HPDE6-E6E7 (cell line): ENCODE data around the gene KRT1.
"Not testable (repeated sequence)": the region's sequence is repeated elsewhere in the genome, so short reads cannot be mapped to it uniquely, and the experiment has no call there.

Experiments
- DNase-seq: peaks from one replicate; pipeline ENCODE4 v3.0.0; 2011; ENCODE audit warnings: missing footprints; ENCODE audit errors: extremely low spot score

Gene KRT1

DNA sequence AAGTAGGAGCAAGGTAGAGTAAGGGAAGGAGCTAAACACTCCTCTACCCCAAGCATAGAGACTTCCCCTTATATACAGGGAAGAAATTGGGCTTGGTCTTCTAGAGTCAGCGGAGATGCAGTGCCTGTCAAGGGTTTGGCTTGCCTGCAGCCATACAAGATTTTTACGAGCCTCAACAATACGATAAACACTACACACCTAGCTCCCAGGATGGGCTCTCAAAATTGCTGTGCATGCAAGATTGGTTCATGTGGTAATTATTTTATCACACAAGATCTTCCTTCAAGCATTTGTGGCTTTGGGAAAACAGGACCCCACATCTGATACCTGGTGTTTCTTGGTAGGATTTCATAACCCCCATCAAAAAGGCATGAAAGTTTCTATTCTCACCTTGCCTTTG is at the start of gene KRT1:
TSS of gene KRT1 (minus strand) at position 45 of the 400 bp plus-strand sequence. CDS start 59 bp downstream, outside the sequence.
- DNase-seq = no peak

DNA sequence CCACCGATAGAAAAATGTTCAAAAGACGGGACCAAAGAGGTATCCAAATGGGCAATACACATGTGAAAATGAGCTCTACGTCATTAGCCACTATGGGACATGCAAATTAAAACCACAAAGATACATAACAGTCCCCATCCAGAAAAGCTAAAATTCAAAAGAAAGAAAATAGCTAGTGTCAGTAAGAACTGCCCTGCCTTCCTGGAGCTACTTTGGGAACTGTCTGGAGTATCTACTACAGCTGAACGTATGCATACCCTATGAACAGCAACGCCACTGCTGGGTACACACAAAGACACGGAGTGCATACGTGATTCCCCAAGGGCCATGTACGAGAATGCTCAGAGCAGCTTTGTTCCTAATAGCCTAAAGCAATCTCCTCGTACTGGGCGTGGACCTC is 48.9 kb upstream of the KRT1 start:
- no peak for DNase-seq

DNA sequence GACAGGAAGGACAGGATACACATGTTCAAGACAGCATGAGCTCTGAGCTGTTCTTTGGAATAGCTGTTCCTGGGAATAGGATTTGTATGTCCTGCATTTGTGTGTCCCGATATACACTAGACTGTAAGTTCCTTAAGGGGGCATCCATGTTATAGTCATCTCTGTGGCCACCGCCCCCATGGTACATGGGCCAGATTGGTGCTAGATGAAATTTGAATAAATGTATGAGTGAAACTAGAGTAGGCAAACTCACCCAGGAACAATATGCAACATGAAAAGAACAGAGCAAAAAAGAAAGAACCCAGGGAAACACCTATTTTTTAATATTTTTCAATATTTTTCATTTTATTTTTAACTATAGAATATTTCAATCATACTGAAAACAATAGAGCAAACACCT is 48.2 kb upstream of the KRT1 start:
- DNase-seq = no peak

DNA sequence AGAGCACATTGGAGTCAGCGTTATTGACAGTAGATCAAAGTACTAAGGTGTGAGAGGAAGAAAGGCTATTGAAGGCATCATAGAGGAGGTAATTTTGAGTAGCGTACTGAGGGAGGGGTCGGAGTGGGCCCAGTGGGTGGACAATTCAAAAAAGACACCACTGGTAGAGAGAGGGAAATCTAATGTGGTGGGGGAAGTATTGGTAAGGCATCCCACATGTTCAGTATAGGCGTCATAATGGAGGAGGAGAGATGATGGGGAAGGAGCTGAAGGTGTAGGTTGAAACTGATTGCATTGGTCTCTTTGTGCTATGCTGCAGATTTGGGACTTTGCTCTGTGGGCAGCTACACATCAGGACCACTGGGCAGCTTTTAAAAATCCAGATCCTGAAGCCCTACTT is 46.8 kb upstream of the KRT1 start:
- no peak for DNase-seq

DNA sequence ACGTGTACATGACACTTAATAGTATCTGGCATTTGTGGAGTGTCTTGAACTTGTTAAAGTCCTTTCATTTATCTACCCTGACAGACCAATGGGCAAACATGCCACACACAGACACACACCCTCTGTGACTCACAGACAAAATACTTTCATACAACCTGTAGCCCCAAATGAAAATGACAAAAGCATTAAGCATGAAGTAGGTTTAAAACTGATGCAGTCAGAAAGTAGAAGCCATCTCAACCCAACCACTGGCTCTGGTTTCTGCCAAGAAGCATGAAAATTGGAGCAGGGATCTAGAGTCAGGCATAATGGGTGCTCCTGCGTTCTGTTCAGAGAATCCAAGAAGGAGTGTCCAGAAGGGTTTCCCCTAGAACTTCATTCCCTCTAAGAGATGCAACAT is 46.2 kb upstream of the KRT1 start:
- no peak for DNase-seq

DNA sequence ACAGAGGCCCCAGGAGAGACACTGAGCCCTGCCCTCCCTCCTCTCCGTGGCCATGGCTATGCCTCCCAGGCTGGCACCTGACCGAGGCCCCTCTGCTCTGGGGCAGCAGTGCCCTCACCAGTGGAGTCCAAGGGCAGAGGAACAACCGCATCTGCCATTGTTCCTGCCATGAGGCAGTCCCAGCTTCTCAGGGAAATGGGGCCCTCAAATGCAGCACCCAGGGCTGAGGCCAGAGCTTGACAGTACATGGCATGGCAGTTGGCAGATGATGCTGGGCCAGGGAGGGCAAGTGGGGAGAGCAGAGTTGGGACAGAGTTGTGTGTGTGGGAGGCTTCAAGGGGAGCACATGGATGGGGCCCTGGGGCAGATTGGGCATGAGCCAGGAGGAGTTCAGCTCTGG is 44.2 kb upstream of the KRT1 start:
- DNase-seq = no peak

DNA sequence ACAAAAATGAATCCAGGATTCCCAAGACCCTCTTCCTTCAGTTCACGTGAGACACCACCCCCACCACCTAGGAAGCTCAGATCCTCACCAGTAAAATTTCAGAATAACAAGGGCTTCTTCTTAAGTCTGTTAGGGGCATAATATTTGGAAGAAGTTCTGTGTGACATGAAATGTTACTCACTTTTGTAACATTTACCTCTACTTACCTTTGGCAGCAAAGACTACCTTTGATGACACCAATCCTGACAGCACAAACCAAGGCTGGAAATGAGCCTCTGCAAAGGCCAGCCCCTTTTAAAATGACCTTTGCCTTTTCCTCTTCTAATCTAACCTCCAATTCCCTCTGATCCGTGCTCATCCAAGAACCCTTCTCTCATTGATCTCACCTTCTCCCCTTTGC is 42.5 kb upstream of the KRT1 start:
- no peak for DNase-seq

DNA sequence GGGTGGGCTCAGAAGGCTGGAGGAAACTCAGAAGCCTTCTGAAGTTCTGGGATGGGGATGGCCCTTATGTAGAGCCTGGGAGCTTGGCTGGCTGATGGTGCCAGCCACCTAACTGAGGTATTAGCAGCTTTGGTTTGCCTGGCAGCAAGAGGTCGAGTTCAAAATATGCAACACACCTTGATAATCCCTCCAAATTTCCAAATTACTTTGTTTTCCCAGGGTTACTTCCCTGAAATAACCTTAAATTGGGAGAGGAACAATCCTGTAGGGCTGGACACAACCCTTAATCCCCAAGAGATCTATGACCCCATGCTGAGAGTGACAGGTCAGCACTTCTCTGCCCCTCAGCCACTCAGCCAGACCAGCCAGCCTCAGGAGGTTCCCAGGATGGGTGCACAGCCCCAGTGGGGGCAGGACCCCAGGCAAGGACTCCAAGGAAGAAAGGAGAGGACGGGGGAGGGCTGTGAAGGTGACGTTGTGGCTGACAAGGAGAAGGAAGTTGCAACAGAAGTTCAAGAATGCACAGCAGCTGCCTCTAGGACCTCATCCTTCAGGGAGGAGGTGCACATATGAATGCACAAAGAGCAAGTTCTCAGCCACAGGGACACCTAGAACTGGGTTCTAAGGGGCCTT is 41.7 kb upstream of the KRT1 start:
- DNase-seq = no peak

DNA sequence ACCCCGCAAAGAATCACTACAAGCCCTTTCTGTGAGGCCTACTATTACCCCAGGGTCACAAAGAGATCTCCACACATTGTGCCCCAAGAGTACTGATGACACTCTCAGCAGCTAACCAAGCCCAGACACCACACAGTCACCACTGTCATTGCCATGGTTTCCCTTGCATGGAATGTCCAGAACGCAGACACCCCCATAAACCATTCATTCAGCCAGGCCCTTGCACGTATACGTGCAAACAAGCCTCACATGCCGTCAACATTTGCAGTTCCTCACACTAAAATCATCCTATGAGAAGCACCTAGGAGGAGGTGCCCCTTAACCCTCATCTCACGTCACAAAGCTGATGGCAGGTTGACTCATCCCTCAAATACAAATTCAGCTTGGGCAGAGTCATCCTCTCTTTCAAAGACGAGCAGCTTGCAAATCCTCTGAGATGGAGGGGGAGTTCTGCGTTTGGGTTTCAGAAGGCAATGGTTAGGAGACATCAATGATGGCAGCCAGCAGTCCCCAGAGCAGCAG is 40.2 kb upstream of the KRT1 start:
- no peak for DNase-seq

DNA sequence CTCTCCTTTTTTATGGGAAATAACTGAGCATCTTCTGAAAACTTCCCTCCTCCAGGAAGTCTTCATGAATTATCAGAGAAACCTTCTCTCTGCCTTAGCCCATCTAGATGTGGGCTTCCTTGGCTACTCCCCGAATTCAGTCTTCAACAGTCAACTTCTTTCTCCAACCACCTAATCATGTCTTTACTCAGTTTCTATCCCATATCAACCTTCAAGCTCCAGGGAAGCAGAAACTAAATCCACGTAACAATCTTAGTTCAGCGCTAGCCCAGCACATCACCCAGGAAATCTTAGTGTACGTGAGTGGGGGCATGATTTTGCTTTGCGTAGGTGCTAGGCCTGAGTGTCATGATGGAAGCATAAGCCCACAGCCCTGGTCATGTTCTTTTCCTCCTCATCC is 35.9 kb upstream of the KRT1 start:
- no peak for DNase-seq

DNA sequence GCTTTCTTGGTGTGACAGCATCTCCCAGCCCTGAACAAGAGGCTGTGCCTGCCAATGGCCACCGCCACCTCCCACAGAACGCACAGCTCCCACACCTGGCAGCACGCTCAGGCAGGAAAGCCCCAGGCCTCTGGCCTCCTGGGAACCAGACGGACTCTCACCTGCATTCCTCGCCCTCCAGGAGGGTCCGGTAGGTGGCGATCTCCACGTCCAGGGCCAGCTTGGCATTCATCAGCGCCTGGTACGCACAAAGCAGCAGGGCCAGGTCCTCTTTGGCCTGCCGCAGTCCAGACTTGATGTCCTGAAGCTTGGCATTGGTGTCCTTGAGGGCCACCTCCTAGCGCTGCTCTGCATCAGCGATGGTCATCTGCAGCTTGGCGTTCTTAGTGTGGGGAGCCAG is 35.2 kb upstream of the KRT1 start:
- no peak for DNase-seq

DNA sequence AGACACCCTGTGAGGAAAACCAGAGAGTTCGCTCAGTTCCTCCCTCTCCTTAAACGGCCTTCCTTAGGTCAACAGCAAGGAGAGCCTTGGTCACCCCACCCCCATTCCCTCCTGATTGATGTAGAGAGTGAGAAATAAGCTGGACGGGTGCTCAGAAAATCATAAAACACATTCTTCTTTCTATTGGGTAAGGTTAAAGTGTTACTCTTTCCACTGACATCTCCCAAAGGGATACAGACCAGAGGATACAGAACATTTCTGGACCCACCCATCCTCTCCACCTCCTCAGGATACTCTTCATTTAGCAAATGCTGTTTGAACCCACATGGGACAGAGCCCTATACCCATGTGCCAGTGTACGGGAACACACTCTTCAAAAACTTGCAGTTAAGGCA is 34.7 kb upstream of the KRT1 start:
- no peak for DNase-seq

DNA sequence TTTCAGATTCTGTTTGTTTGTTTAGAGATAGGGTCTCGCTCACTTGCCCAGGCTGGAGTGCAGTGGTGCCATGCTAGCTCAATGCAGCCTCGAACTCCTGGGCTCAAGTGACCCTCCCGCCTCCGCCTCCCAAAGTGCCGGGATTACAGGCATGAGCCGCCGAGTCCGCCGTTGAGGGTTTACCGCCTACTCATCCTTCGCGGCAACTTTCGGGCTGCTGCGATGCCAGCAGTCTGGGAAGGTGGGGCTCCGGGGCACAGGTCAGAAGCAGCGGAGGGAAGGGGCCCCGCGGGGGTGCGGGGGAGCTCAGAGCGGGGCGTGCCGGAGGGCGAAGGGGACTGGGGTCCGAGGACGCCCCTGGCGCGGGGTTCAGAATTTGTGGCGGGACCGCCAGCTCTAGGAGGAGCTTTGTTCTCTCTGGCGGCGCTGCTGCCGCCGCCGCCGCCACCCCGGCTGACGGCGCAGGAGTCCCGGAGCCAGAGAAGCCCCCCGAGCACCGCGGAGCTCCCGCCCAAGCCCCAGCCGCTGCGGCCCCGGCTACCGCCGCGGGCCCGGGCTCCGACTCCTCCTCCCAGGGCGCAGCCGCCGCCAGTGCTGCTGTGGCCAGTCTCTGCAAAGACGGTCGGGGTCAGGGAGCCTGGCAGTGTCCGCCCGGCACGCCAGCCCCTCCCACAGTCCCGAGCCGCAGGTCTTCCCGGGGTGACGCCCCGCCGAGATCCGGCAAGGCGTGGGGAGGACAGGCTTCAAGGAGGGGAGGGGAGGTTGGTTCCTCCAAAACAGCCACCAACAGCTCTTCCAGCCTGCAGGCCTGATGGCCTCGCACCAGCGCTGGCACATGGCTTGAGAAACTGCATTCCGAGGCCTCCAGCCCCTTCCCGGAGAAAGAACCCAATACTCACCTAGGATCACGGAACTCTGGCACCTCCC is 34.0 kb upstream of the KRT1 start:
- DNase-seq = no peak

DNA sequence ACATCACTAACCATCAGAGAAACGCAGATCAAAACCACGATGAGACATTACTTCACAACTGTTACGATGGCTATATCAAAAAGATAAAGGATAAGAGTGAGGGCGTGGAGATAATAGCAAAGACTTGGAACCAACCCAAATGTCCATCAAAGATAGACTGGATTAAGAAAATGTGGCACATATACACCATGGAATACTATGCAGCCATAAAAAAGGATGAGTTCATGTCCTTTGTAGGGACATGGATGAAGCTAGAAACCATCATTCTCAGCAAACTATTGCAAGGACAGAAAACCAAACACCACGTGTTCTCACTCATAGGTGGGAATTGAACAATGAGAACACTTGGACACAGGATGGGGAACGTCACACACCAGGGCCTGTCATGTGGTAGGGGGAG is 31.9 kb upstream of the KRT1 start:
- DNase-seq = not testable (repeated sequence)

DNA sequence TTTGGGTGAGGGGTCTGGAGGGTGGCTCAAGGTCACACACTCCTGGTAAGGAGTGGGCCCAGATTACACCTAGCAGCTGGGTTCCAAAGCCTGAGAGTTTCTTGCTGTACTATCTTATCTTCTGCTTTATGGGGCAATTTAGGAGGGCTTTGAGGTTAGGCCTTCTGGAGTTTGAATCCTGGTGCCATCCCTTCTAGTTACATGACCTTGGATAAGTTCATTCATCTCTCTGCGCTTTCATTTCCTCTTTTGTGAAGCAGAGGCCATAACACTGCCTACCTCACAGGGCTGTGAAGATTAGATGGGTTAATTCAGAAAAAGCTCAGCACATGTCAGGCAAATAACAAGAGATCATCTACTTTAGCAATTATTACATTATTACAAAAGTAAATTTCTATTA is 30.5 kb upstream of the KRT1 start:
- no peak for DNase-seq

DNA sequence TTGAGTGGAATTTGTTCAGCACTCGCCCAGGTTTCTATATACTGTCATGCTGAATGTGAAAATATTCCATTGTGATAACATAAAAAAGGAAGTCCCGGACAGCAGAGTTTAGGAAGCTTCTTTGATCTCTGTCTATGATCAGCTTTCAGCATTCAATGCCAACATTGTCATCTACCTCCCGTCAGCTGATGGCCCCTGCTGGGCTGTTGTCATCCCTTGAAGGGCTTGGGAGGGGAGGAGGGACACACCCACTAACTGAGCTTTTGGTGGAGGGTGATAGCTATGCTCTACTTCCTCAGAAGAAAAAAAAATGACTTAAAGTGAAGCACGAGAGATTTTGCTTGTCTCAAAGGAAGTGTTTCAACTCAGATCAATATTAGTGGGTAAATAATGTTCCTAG is 27.8 kb upstream of the KRT1 start:
- no peak for DNase-seq

DNA sequence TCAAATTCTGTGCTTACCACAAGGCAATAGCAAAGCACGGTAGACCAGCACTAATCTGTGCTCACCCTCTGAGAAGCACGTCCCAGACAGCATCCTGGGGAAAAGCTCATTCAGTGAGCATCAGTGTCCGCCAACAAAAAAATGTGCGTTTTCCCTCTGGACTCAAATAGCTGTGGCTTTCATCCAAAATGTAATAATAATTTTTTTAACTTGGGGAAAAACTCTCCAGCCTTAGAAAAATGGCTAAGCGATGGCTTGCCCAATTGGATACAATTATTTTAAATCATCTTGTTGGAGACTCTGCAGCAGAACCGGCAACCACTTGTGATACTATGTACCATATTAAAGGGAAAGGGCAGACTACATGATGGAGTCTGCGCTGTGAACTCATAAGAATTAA is 24.3 kb upstream of the KRT1 start:
- no peak for DNase-seq

DNA sequence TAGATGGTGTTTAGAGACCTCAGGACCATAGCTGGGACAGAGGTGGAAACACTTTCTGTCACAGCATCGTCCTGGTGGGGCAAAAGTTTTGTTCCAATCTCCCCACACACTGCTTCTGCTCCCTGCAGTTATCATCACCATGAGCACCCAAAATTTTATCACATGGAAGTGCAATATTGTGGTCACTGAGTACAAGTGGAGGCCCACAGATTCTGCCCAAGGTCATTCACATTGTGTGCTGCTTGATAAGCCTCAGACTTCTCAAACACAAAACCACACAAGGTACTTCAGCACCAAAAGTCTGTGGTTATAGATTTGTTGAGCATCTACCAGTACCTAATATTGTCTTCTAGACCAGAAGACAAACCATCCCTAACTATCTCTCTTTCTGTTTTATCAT is 23.7 kb upstream of the KRT1 start:
- DNase-seq = no peak

DNA sequence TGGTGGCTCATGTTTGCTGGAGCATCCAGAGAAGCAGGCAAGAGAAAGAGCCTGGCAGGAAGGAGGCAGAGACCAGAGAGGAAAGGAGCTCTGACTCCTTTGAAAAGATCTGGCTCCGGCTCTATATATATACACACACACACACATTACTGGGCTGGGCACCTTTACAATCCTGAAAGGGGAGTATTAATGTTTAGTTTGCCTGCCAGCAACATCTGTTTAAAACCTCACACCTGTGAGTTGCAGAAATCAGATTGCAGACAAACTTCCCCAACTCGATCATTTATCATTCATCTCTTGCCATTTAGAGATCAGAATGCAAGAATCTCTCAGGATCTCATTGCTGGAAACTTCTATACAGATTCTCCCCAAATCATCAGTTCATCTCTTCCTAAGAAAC is 23.2 kb upstream of the KRT1 start, which contains the start of gene KRT77:
TSS of gene KRT77 (minus strand) at position 101 of the 400 bp plus-strand sequence. CDS start at position 11, 90 bp downstream.
- DNase-seq = no peak

DNA sequence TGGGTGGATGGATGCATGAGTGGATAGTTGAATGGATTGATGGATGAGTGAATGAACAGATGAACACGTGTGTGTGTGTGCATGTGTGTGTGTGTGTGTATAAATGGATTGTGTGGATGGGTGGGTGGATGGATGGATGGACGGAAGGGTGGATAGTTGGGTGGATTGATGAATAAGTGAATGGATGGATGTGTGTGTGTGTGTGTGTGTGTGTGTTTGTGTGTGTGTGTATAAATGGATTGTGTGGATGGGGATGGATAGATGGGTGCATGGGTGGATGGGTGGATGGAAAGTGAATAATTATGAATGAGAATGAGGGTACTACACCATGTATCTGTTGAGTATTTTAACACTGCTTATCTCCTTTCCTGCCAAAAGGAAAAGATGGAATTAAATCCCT is 22.1 kb upstream of the KRT1 start:
- no peak for DNase-seq

DNA sequence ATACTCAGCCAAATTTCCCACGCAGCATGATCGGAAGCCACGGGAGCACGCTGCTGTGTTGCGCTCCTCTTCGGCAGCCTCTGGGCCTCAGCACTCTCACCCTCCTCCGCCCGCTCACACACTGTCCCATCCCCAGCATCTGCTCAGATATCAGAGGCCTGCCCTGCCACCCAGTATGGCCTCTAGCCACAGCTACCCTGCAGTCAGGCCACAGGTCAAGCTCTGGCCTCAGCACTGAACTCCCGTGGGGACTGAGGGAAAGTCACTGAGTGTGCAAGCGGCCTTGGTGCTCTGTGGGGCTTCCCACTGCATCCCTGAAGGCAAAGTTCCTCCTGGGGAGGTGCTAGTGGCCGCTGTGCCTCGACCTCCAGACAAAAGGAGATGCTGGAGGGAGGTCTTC is 21.1 kb upstream of the KRT1 start:
- no peak for DNase-seq

DNA sequence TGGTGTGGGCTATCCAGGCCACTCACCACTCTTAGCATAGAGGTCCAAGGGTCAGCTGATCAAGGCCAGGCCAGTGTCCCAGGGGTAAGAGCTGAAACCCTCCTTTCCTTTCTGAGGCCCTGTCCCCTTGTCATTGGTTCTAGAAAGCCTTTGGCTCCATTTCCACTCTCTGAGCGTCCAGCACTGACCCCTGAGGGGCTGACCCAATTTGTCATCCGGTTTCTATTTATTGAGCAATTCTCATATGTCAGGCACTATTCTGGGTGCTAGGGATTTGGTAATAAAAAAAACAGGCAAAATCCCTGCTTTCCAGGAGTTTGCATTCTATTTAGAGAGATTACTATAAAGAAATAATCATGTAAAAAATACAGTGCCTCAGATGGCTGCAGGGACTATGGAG is 19.8 kb upstream of the KRT1 start:
- no peak for DNase-seq

DNA sequence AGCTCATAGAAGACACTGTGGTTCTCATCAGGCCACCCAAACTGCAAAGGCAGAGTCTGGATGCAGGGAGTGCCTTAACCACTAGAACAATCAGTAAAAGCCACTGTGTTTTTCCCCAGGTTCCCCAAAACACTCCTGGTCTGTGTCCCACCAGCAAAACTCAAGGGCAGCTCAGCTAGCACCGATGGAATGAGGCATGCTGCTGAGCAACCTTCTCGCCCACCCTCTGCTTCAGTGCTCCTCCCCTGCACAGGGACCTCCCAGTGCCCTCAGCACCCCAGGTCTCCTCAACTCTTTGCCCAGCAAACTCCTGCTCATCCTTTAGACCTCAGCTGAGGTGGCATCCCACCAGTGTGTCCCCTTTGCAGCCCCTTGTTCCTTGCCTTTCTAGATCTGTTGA is 19.2 kb upstream of the KRT1 start:
- no peak for DNase-seq
